ENCODE measurements around the gene CLDN5.

- no peak for TF ChIP-seq POLR2AphosphoS5 (IDR thresholded peaks at IDR 0.05; ENCODE audit: low read depth)
- TF ChIP-seq CTCF (IDR thresholded peaks at IDR 0.05; ENCODE audit: insufficient read depth, low read length): no peak
- TF ChIP-seq REST (IDR thresholded peaks at IDR 0.05; ENCODE audit: insufficient replicate concordance, low read depth): no peak
These were observed 24.9 kb downstream of the CLDN5 start for GRCh38 chr22:19499236-19499879.
